ENCODE measurements around the gene TELO2.

TELO2 gene

GRCh38 chr16:1520461-1520860 lies 27.3 kb downstream of the TELO2 start:
- no peaks in the 10 kb centered on the region for H3K4me1 ChIP-seq (ENCODE audit: insufficient read depth, low read length, severe bottlenecking)
- H3K4me3 ChIP-seq (ENCODE audit: low read depth, low read length, poor library complexity, severe bottlenecking), result no peak overlapping the region
- H3K9me2 ChIP-seq (ENCODE audit: low read depth, low read length), result no peaks in the 10 kb centered on the region
- no peaks in the 10 kb centered on the region for H3F3A ChIP-seq (ENCODE audit: insufficient read depth, low read length)
- no peaks in the 10 kb centered on the region for H3K9me3 ChIP-seq (ENCODE audit: low read length)
- H3K36me3 ChIP-seq (ENCODE audit: insufficient read depth, low read length), result no peaks in the 10 kb centered on the region
- H3K9ac ChIP-seq (ENCODE audit: low read length), result no peak overlapping the region
- no peak overlapping the region for H3K4me2 ChIP-seq (ENCODE audit: low read length)
- no peak overlapping the region for H3K27ac ChIP-seq (ENCODE audit: low read depth, low read length, poor library complexity, severe bottlenecking)
- no peak overlapping the region for H2AFZ ChIP-seq (ENCODE audit: low read length)
- TF ChIP-seq EZH2 (IDR thresholded peaks at IDR 0.05; ENCODE audit: borderline replicate concordance, low read length) (no peak), CTCF (IDR thresholded peaks at IDR 0.05; ENCODE audit: low read length) (no peak)
- H3K27me3 ChIP-seq (ENCODE audit: insufficient read depth, low read length), result 0 out of 2 replicates have a peak, but pooled peaks cover 5% of the 10 kb centered on the region
- no peaks in the 10 kb centered on the region for H4K20me1 ChIP-seq (ENCODE audit: insufficient read depth, low read length)
- no peaks in the 10 kb centered on the region for H3K79me2 ChIP-seq (ENCODE audit: insufficient read depth, low read length)

- Histone ChIP-seq H3K27ac (ENCODE audit: low read depth, low read length, poor library complexity, severe bottlenecking) (no peak overlapping the region), H3K4me1 (ENCODE audit: insufficient read depth, low read length, severe bottlenecking) (no peaks in the 10 kb centered on the region), H2AFZ (ENCODE audit: low read length) (no peak overlapping the region), H3K36me3 (ENCODE audit: insufficient read depth, low read length) (no peaks in the 10 kb centered on the region), H3F3A (ENCODE audit: insufficient read depth, low read length) (no peaks in the 10 kb centered on the region), H3K9me3 (ENCODE audit: low read length) (no peaks in the 10 kb centered on the region), H3K4me3 (ENCODE audit: low read depth, low read length, poor library complexity, severe bottlenecking) (no peak overlapping the region), H3K9me2 (ENCODE audit: low read depth, low read length) (no peaks in the 10 kb centered on the region), H3K4me2 (ENCODE audit: low read length) (no peak overlapping the region), H4K20me1 (ENCODE audit: insufficient read depth, low read length) (no peaks in the 10 kb centered on the region), H3K79me2 (ENCODE audit: insufficient read depth, low read length) (no peaks in the 10 kb centered on the region), H3K9ac (ENCODE audit: low read length) (no peak overlapping the region), H3K27me3 (ENCODE audit: insufficient read depth, low read length) (0 out of 2 replicates have a peak, but pooled peaks cover 5% of the 10 kb centered on the region)
- TF ChIP-seq CTCF (IDR thresholded peaks at IDR 0.05; ENCODE audit: low read length) (no peak), EZH2 (IDR thresholded peaks at IDR 0.05; ENCODE audit: borderline replicate concordance, low read length) (no peak)
Measured at GRCh38 chr16:1523581-1524245, 30.6 kb downstream of the TELO2 start.

- H3K27ac ChIP-seq (ENCODE audit: low read depth, low read length, poor library complexity, severe bottlenecking), result no peak overlapping the region
- H3K79me2 ChIP-seq (ENCODE audit: insufficient read depth, low read length), result no peaks in the 10 kb centered on the region
- no peaks in the 10 kb centered on the region for H3K36me3 ChIP-seq (ENCODE audit: insufficient read depth, low read length)
- no peaks in the 10 kb centered on the region for H3K9me3 ChIP-seq (ENCODE audit: low read length)
- H3K4me1 ChIP-seq (ENCODE audit: insufficient read depth, low read length, severe bottlenecking), result no peaks in the 10 kb centered on the region
- TF ChIP-seq EZH2 (IDR thresholded peaks at IDR 0.05; ENCODE audit: borderline replicate concordance, low read length), result no peak
- no peak for TF ChIP-seq CTCF (IDR thresholded peaks at IDR 0.05; ENCODE audit: low read length)
- H3K27me3 ChIP-seq (ENCODE audit: insufficient read depth, low read length), result 0 out of 2 replicates have a peak, but pooled peaks cover 1% of the 10 kb centered on the region
- H3K9me2 ChIP-seq (ENCODE audit: low read depth, low read length), result no peaks in the 10 kb centered on the region
- H3F3A ChIP-seq (ENCODE audit: insufficient read depth, low read length), result no peaks in the 10 kb centered on the region
- H4K20me1 ChIP-seq (ENCODE audit: insufficient read depth, low read length), result no peaks in the 10 kb centered on the region
- no peak overlapping the region for H3K4me3 ChIP-seq (ENCODE audit: low read depth, low read length, poor library complexity, severe bottlenecking)
- H2AFZ ChIP-seq (ENCODE audit: low read length), result no peak overlapping the region
- no peak overlapping the region for H3K9ac ChIP-seq (ENCODE audit: low read length)
- no peak overlapping the region for H3K4me2 ChIP-seq (ENCODE audit: low read length)
Measured at GRCh38 chr16:1524366-1524765, 31.2 kb downstream of the TELO2 start.
